ENCODE measurements around the gene BCAR1. TPM values are rescaled to one million over a fixed set of nuclear protein-coding genes. Genes with fewer than 3 reads are reported as not detected.

Gene BCAR1
- total RNA-seq, 4 donors from 2014 or later, result 14.1 to 34.1 (median 16.1) TPM

- no peak for TF ChIP-seq CTCF (IDR thresholded peaks at IDR 0.05; ENCODE audit: low read depth)
Observed at GRCh38 chr16:75281826-75282225, 30.4 kb upstream of the BCAR1 start.

DNA sequence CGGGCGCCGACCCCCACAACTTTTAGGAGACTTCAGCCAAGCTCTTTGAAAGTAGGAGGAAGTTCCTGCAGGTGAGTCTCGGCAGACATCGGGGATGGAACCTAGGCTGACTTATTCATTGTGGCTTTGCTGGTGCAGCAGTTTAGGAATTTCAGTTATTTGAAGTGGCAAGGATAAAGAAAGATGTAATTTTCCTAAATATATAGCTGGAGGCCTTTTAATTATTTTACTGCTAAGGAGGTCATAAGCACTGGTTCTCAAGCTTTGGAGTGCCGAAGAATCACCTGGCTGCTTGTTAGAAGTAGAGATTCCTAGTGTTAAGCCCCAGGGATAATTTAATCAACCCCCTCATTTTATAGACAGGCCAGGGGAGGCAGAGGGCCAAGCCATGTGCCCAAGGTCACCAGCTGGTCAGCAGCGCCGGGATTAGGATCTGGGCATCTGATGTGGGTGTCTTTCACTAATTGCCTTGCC is 28.9 kb upstream of the BCAR1 start:
- TF ChIP-seq CTCF (IDR thresholded peaks at IDR 0.05; ENCODE audit: low read depth), result no peak

- TF ChIP-seq CTCF (IDR thresholded peaks at IDR 0.05; ENCODE audit: low read depth), result no peak
Observed at GRCh38 chr16:75279305-75279704, 27.9 kb upstream of the BCAR1 start.

DNA sequence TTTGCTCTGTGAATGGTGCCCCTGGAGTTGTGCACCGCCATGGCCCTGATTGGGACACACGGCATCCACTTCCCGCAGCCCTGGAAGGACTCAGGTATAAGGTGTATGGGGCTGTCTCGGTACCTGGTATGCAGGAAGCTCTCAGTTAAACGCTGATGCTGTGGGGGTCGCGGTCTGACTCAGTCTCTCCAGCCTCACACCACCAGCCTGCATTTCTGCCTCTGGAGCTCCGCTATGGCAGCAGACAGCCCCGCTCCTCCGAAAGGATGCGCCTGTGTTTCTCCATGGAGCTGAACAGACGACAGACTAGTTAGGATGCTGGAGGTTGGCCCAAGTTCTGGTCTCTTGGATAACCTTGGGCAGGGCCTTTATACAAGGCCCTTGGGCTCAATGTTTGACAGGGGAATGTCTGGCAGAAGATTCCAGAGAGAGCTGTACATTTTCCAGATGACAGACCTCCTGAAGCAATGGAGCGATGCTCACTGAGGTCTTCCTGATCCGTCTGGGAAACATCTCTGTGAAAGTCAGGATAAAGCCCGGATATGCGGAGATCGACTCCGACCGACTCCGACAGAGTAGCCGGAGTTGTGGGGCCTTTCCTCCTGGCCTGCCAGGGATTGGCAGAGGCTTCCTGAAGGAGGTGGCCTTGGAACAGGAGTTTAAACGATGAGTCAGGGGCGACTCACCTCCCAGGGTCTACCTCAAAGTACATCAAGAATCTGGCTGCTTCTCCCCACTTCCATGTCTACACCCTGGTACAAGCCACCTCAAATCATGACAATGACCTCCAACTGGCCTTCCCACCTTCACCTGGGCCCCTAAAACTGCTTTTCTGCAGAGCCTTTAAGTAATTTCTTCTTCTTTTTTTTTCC is 21.9 kb upstream of the BCAR1 start:
- no peak for TF ChIP-seq CTCF (IDR thresholded peaks at IDR 0.05; ENCODE audit: low read depth)

GRCh38 chr16:75272097-75272551 is 20.7 kb upstream of the BCAR1 start:
- TF ChIP-seq CTCF (IDR thresholded peaks at IDR 0.05; ENCODE audit: low read depth), result no peak

DNA sequence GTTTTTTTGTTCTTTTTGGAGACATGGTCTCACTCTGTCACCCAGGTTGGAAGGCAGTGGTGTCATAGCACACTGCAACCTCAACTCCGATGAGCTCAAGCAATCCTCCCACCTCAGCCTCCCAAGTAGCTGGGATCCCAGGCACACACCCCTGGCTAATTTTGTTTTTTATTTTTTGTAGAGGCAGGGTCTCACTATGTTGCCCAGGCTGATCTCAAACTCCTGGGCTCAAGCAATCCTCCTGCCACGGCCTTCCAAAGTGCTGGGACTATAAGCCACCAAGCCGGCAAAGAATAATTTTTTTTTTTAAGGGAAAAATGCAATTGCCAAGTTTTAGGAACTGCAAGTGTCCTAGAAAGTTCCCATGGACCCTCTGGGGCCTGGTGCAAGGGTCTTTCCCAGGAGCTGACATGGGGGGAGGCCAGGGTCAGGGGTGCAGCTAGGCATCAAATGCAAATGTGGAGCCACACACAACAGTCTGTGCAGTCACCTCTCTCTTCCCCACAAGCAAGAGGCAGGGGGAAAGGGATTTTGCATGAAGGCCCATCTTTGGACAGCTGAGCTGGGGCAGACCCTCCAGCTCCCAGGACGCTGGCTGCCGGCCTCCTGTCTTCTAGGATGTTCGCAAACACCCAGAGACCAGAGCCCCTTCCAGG is 20.1 kb upstream of the BCAR1 start:
- no peak for TF ChIP-seq CTCF (IDR thresholded peaks at IDR 0.05; ENCODE audit: low read depth)

GRCh38 chr16:75267631-75268264 is 16.3 kb upstream of the BCAR1 start:
- no peak for TF ChIP-seq CTCF (IDR thresholded peaks at IDR 0.05; ENCODE audit: low read depth)
